Activated naive CD4-positive, alpha-beta T cell treated with anti-CD3 and anti-CD28 coated beads, Interleukin-2, amount 50 U/mL, for 72 hours (primary cell): Measurements from ENCODE around the gene PCDHGB3. TPM values are rescaled to one million over a fixed set of nuclear protein-coding genes. Genes with fewer than 3 reads are reported as not detected.

Experiments used
- total RNA-seq, 2 donors: library from RNA; stranded (reverse); gene quantifications; one replicate each; pipeline ENCODE4 v1.2.3, GENCODE V29; 2022

PCDHGB3 gene
- total RNA-seq, 2 donors from 2014 or later = 0.09 to 0.14 TPM

Other genes starting within 250 kb of the PCDHGB3 start
- not detected for gene PCDHB4, start 248.4 kb upstream of the PCDHGB3 start, total RNA-seq
- gene PCDHB5, start 235.0 kb upstream of the PCDHGB3 start, total RNA-seq = under 1 TPM in 1 of 2 donors, not detected in 1; 0.08 TPM
- not detected for gene PCDHB6, start 220.2 kb upstream of the PCDHGB3 start, total RNA-seq
- gene PCDHB7, start 197.6 kb upstream of the PCDHGB3 start, total RNA-seq = not detected
- gene PCDHB8, start 192.5 kb upstream of the PCDHGB3 start, total RNA-seq = not detected
- gene PCDHB16, start 187.9 kb upstream of the PCDHGB3 start, total RNA-seq = not detected
- gene PCDHB9, start 183.1 kb upstream of the PCDHGB3 start, total RNA-seq = not detected
- not detected for gene PCDHB10, start 177.9 kb upstream of the PCDHGB3 start, total RNA-seq
- not detected for gene PCDHB11, start 170.6 kb upstream of the PCDHGB3 start, total RNA-seq
- not detected for gene PCDHB12, start 161.5 kb upstream of the PCDHGB3 start, total RNA-seq
- not detected for gene PCDHB13, start 156.3 kb upstream of the PCDHGB3 start, total RNA-seq
- not detected for gene PCDHB14, start 146.9 kb upstream of the PCDHGB3 start, total RNA-seq
- not detected for gene PCDHB15, start 124.8 kb upstream of the PCDHGB3 start, total RNA-seq
- gene SLC25A2, start 66.2 kb upstream of the PCDHGB3 start, total RNA-seq = under 1 TPM in 1 of 2 donors, not detected in 1; 0.23 TPM
- 10 to 100 TPM; 44.7 to 46.7 TPM for gene TAF7, start 49.5 kb upstream of the PCDHGB3 start, total RNA-seq
- under 1 TPM in 1 of 2 donors, not detected in 1; 0.11 TPM for gene PCDHGA1, start 39.7 kb upstream of the PCDHGB3 start, total RNA-seq
- gene PCDHGA2, start 31.5 kb upstream of the PCDHGB3 start, total RNA-seq = not detected
- not detected for gene PCDHGA3, start 26.4 kb upstream of the PCDHGB3 start, total RNA-seq
- not detected for gene PCDHGB1, start 20.1 kb upstream of the PCDHGB3 start, total RNA-seq
- not detected for gene PCDHGA4, start 15.2 kb upstream of the PCDHGB3 start, total RNA-seq
- under 1 TPM; 0.12 to 0.20 TPM for gene PCDHGB2, start 10.2 kb upstream of the PCDHGB3 start, total RNA-seq
- gene PCDHGA5, start 6.1 kb upstream of the PCDHGB3 start, total RNA-seq = under 1 TPM in 1 of 2 donors, not detected in 1; 0.09 TPM
- gene PCDHGA6, start 3.6 kb downstream of the PCDHGB3 start, total RNA-seq = under 1 TPM; 0.08 to 0.09 TPM
- gene PCDHGA7, start 12.5 kb downstream of the PCDHGB3 start, total RNA-seq = not detected
- gene PCDHGB4, start 17.5 kb downstream of the PCDHGB3 start, total RNA-seq = not detected
- gene PCDHGA8, start 22.4 kb downstream of the PCDHGB3 start, total RNA-seq = not detected
- under 1 TPM in 1 of 2 donors, not detected in 1; 0.12 TPM for gene PCDHGB5, start 27.7 kb downstream of the PCDHGB3 start, total RNA-seq
- under 1 TPM in 1 of 2 donors, not detected in 1; 0.23 TPM for gene PCDHGA9, start 32.5 kb downstream of the PCDHGB3 start, total RNA-seq
- gene PCDHGB6, start 37.8 kb downstream of the PCDHGB3 start, total RNA-seq = under 1 TPM in 1 of 2 donors, not detected in 1; 0.08 TPM
- not detected for gene PCDHGA10, start 42.7 kb downstream of the PCDHGB3 start, total RNA-seq
- under 1 TPM in 1 of 2 donors, not detected in 1; 0.08 TPM for gene PCDHGB7, start 47.4 kb downstream of the PCDHGB3 start, total RNA-seq
- gene PCDHGA11, start 50.8 kb downstream of the PCDHGB3 start, total RNA-seq = under 1 TPM; 0.09 to 0.14 TPM
- under 1 TPM; 0.10 to 0.16 TPM for gene PCDHGA12, start 60.3 kb downstream of the PCDHGB3 start, total RNA-seq
- gene PCDHGC3, start 105.7 kb downstream of the PCDHGB3 start, total RNA-seq = under 1 TPM in 1 of 2 donors, not detected in 1; 0.19 TPM
- gene PCDHGC4, start 114.8 kb downstream of the PCDHGB3 start, total RNA-seq = not detected
- not detected for gene PCDHGC5, start 118.8 kb downstream of the PCDHGB3 start, total RNA-seq
- 100 to 1,000 TPM; 184 to 216 TPM for gene DIAPH1, start 248.8 kb downstream of the PCDHGB3 start, total RNA-seq